ENCODE data around the gene DMD. TPM values are rescaled to one million over a fixed set of nuclear protein-coding genes. Genes with fewer than 3 reads are reported as not detected.

DMD gene
- total RNA-seq, 1 donor from 2014 or later, result 9.7 TPM

DNA sequence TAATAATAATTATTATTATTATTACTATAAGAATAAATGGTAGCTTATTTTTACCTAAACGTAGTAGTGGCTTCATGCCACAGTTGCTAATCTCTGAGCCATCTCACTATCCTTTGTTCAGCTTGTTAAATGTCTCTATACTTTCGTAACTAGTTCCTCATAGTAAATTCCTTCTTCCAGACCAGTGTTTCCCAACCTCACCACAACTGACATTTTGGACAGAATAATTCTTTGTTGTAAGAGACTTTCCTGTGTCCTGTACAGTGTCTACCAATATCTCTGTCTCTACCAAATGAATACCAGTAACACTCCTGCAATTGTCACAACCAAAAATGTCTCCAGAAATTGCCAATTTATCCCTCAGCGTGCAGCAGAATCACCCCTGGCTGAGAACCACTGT lies 1040.9 kb downstream of the DMD start:
- DNase-seq (ENCODE audit: low read depth, low spot score), result no peak
- H3K27me3 Mint-ChIP-seq (ENCODE audit: low read depth), result no peaks in the 10 kb centered on the region
- H3K27ac Mint-ChIP-seq (ENCODE audit: unreplicated experiment), result no peak overlapping the region
- H3K36me3 Mint-ChIP-seq (ENCODE audit: low read depth), result peaks cover 2% of the 10 kb centered on the region
- TF ChIP-seq, protein P1, sequence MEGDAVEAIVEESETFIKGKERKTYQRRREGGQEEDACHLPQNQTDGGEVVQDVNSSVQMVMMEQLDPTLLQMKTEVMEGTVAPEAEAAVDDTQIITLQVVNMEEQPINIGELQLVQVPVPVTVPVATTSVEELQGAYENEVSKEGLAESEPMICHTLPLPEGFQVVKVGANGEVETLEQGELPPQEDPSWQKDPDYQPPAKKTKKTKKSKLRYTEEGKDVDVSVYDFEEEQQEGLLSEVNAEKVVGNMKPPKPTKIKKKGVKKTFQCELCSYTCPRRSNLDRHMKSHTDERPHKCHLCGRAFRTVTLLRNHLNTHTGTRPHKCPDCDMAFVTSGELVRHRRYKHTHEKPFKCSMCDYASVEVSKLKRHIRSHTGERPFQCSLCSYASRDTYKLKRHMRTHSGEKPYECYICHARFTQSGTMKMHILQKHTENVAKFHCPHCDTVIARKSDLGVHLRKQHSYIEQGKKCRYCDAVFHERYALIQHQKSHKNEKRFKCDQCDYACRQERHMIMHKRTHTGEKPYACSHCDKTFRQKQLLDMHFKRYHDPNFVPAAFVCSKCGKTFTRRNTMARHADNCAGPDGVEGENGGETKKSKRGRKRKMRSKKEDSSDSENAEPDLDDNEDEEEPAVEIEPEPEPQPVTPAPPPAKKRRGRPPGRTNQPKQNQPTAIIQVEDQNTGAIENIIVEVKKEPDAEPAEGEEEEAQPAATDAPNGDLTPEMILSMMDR (conservative IDR thresholded peaks at IDR 0.05), result no peak
- H3K4me1 Mint-ChIP-seq, result no peaks in the 10 kb centered on the region
- H3K4me3 Mint-ChIP-seq, result no peak overlapping the region
- peaks cover 7% of the 10 kb centered on the region for H3K9me3 Mint-ChIP-seq

DNA sequence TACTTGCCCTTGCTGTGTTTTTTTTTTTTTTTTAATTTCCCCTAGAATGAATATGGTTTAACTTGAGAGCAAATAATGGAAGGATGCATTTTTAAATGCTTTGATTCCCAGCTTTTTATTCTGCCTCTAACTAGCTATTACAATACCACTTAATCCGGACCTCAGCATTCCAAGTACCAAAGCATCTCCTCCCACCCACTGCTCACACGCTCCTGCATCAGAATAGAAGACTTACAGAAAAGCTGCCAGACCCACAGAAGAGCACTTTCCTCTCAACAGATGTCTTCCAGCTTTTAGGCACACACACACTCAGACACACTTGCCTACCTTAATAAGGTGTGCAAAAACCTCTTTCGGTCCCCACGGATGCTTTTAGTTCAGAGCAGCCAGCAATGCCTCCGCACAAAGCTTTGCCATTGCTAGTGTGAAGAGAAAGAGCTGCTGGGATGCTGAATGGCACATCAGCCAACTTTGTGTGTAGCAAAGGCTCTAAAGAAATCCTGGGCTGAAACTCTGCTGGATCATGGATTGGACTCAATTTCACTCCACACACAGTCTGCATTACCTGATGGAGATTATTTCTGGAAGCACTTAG lies 1056.2 kb downstream of the DMD start:
- H3K9me3 Mint-ChIP-seq, result peaks cover 5% of the 10 kb centered on the region
- H3K27ac Mint-ChIP-seq (ENCODE audit: unreplicated experiment), result no peak overlapping the region
- H3K27me3 Mint-ChIP-seq (ENCODE audit: low read depth), result no peaks in the 10 kb centered on the region
- peak overlapping the region; percentile 88 for H3K4me3 Mint-ChIP-seq
- no peak for DNase-seq (ENCODE audit: low read depth, low spot score)
- TF ChIP-seq, protein P1 (conservative IDR thresholded peaks at IDR 0.05), result no peak
- H3K36me3 Mint-ChIP-seq (ENCODE audit: low read depth), result no peaks in the 10 kb centered on the region
- peaks cover 10% of the 10 kb centered on the region for H3K4me1 Mint-ChIP-seq

GRCh38 chrX:32153585-32153984 lies 1057.8 kb downstream of the DMD start:
- Mint-ChIP-seq H3K4me1 (peaks cover 10% of the 10 kb centered on the region), H3K36me3 (ENCODE audit: low read depth) (no peaks in the 10 kb centered on the region), H3K9me3 (no peaks in the 10 kb centered on the region), H3K4me3 (no peak overlapping the region), H3K27me3 (ENCODE audit: low read depth) (no peaks in the 10 kb centered on the region), H3K27ac (ENCODE audit: unreplicated experiment) (no peak overlapping the region)
- TF ChIP-seq, protein P1 (conservative IDR thresholded peaks at IDR 0.05), result no peak
- DNase-seq (ENCODE audit: low read depth, low spot score), result no peak

DNA sequence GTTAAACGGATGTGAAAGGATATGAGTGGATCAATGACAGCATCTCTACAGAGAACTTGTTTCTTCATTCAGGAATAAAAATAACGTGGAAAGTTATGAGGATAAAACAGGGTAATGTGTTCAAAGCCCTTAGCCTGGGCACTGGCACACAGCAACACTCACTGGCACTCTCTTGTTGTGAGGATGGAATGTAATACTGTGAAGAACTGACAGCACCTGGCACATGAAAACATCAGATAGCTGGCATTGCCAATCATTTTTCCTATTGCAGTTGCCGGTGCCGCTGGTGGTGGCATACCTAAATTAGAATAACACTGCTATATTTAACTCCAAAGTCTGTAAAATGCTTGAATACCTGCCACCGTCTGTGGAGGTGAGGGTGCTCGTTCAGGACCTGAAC lies 1061.2 kb downstream of the DMD start:
- DNase-seq (ENCODE audit: low read depth, low spot score), result no peak
- no peaks in the 10 kb centered on the region for H3K36me3 Mint-ChIP-seq (ENCODE audit: low read depth)
- peaks cover 6% of the 10 kb centered on the region for H3K4me1 Mint-ChIP-seq
- TF ChIP-seq, protein P1 (conservative IDR thresholded peaks at IDR 0.05), result no peak
- H3K9me3 Mint-ChIP-seq, result peaks cover 4% of the 10 kb centered on the region
- H3K27ac Mint-ChIP-seq (ENCODE audit: unreplicated experiment), result no peak overlapping the region
- no peaks in the 10 kb centered on the region for H3K27me3 Mint-ChIP-seq (ENCODE audit: low read depth)
- H3K4me3 Mint-ChIP-seq, result no peak overlapping the region

DNA sequence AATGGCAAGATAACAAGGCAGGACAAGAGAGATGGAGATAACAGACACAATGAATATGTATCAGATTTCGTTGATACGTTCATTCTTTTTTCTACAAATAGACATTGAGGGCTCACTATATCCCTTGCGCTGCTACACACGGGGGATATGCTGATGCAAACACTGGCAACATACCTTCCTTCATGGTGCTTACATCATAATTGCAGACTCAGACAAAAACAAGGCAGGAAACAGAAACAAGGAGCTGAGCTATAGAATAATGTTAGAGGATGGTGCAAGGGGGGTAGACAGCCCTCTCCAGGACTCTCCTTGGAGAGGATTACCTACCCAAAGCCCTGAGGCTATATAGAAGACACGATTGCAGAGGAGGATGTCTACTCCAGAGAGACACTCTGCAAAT lies 1069.5 kb downstream of the DMD start:
- H3K27ac Mint-ChIP-seq (ENCODE audit: unreplicated experiment), result no peak overlapping the region
- H3K4me3 Mint-ChIP-seq, result no peak overlapping the region
- no peaks in the 10 kb centered on the region for H3K4me1 Mint-ChIP-seq
- no peak for DNase-seq (ENCODE audit: low read depth, low spot score)
- no peaks in the 10 kb centered on the region for H3K27me3 Mint-ChIP-seq (ENCODE audit: low read depth)
- TF ChIP-seq, protein P1 (conservative IDR thresholded peaks at IDR 0.05), result no peak
- H3K9me3 Mint-ChIP-seq, result peaks cover 8% of the 10 kb centered on the region
- H3K36me3 Mint-ChIP-seq (ENCODE audit: low read depth), result no peaks in the 10 kb centered on the region
